Activated CD8-positive, alpha-beta memory T cell treated with anti-CD3 and anti-CD28 coated beads, Interleukin-2, amount 50 U/mL, for 4 hours (primary cell): ENCODE results near the gene KCNH1.
"Not testable (repeated sequence)": the region's sequence is repeated elsewhere in the genome, so short reads cannot be mapped to it uniquely, and the experiment has no call there.

Experiments used
- DNase-seq: peaks from one replicate; pipeline ENCODE4 v3.0.0-alpha.2; 2020

Gene KCNH1

DNA sequence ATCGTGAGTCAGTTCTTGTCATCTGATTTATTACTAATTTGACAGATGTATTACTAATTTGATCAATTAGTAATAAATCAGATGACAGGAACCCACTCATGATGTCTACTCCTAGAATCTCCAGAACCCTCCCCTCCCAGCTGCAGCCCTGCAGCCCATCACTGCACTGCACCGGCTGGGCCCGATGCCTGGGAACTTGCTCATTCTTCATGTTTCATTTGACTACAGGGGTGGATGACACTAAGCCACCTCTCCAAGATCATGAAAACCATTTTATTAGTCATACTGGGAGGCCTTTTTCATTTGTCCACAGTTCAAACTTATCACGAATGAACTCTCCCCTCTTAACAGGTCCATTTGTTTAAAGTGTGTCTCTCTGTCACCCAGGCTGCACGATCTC lies 41.0 kb downstream of the KCNH1 start:
- no peak for DNase-seq

- DNase-seq, result no peak
Measured at GRCh38 chr1:211091867-211092266, 42.1 kb downstream of the KCNH1 start.

DNA sequence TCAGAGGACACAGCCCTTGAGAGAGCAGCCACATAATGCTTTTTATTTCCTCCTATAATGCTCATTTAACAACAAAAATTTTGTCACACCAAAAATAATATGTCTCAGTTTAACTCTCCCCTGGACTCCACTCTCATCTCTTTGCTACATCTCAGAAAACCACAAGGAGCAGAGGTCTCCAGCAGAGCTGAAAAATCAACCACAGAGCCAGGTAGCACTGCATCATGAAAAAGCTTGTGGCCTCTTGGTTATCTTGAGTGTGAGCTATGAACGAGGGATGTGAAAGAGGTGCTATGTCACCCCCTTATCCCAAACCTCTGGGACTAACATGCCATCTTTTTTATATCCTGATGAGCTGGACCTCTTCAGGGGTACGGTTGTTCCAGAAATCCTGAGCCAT lies 44.4 kb downstream of the KCNH1 start:
- DNase-seq, result no peak

GRCh38 chr1:211088156-211088555 lies 45.8 kb downstream of the KCNH1 start:
- no peak for DNase-seq

DNA sequence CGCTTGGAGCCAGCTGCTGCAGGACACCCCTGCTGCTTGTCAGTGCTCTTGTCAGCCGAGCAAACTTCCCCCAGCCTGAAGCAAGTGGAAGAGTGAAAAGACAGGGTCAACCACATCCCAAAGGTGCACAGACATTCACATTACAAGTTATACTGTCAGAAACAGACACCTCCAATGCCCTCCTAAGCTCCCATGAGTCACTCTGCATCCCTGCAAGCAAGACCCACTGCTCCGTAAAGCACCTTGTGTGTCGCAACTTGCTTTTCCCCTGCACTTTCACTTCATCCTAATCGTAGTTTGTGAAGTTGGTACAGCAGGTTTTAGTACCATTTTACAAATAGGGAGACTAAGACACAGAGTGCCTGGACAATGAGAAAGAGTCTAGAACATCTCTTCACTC lies 51.1 kb downstream of the KCNH1 start:
- no peak for DNase-seq

DNA sequence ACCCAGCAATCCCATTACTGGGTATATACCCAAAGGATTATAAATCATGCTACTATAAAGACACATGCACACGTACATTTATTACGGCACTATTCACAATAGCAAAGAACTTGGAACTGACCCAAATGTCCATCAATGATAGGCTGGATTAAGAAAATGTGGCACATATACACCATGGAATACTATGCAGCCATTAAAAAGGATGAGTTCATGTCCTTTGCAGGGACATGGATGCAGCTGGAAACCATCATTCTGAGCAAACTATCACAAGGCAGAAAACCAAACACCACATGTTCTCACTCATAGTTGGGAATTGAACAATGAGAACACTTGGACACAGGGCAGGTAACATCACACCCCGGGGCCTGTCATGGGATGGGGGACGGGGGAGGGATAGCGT lies 52.5 kb downstream of the KCNH1 start:
- DNase-seq, result not testable (repeated sequence)

- no peak for DNase-seq
Measured at GRCh38 chr1:211068976-211069375, 65.0 kb downstream of the KCNH1 start.

- DNase-seq, result no peak
Measured at GRCh38 chr1:211066781-211067384, 67.1 kb downstream of the KCNH1 start.

- DNase-seq, result not testable (repeated sequence)
Measured at GRCh38 chr1:211041838-211042237, 92.1 kb downstream of the KCNH1 start.

DNA sequence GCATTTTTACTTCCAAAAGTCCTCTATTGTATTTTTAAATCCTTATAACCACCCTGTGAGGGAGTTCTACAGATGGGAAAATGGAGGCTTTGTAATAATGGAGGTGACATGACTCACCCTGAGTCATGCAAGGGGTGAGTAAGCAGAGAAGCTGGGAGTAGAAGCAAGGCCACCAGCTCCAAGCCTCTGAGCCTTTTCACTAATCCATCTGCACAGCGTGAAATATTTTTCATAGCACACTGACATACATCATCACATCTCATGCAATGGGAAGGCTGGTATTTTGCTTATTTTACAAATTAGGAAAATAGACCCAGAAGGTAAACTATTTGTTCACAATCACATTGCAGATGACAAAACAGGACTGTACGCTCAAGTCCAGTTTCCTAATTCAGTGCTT lies 96.9 kb downstream of the KCNH1 start:
- no peak for DNase-seq

DNA sequence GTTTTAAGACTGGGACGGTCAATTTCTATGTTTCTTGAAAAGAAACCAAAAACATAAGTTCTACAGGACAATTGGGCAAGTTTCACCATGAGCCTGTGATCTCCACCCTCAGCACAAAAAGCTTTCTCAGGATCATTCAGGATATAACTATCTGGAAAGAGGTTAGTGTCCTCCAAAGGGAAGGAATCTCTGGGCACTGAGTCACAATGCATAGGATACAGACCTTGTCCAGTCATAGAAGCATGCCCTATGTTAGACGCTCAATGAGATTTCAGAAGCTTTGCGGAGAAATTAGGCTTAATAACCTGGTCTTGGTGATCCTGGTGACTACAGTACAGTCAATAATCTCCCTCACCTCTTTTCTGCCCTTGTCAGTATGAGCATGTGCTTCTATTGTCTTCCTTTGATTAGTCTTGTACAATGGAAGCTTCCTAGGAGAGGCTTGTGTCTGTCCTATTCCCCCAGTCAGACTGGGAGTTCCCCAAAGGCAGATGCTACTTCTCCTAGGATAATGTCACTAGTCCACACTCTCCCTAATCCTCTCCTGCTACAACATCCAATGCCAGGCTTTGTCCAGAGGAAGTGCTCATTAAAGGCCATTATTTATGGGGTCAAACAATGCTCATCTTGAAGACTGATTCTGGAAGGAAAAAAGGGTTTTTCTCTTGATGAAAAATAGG lies 97.4 kb downstream of the KCNH1 start:
- no peak for DNase-seq

- DNase-seq, result no peak
Measured at GRCh38 chr1:211035821-211036380, 98.0 kb downstream of the KCNH1 start.

DNA sequence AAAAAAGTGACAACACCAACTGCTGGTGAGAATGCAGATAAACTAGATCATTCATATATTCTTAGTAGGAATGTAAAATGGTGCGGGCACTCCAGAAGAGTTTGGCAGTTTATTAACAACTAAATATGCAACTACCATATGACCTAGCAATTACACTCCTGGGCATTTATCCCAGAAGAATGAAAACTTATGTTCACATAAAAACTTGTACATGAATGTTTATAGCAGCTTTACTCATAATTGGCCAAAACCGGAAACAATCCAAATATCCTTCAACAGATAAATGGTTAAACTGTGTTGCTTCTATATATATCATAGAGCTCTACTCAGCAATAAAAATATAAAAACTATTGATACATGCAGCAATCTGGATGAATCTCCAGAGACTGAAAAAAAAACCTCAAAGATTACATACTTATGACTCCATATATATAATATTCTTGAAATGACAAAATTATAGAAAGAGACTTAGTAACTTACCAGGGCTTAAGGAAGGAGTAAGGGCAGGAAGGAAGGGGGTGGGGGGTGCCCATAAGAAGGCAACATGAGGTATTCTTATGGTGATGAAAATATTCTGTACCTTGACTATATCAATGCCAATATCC lies 99.9 kb downstream of the KCNH1 start:
- DNase-seq, result no peak

DNA sequence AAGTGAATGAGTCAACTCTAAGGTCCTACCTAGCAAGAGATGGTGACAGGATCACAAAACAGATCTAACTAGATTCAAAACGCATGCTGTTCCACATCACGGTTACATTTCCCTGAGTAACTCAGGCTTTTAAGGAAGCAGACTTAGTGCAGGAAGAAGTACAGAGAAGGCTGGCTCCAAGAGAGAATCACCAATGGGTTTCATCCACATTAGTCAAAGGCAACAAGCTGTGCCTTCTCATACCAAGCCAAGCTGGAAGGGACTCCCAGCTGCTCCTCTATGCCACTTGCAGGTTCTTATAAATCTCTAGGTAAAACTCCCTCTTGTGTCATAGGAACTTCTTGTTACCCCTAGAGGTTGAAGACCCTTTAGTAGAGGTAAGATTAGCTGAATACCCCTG lies 109.0 kb downstream of the KCNH1 start:
- DNase-seq, result no peak

DNA sequence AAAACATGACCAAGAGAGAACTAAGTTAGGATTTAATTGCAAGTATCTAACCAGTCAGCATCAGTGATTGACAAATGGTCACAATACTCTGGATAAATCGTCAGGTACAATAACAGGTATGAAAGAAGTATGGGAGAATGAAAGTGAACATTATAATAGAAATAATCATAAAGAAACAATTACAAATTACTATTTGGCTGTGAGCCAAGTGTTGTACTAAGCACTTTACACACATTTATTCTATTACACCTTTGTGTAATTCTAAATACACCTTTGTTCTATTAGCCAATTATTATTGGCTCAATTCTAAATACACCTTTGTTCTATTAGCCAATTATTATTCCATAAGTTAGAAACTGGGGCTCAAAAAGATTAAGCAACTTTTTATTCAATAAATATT lies 114.7 kb downstream of the KCNH1 start:
- DNase-seq, result no peak

DNA sequence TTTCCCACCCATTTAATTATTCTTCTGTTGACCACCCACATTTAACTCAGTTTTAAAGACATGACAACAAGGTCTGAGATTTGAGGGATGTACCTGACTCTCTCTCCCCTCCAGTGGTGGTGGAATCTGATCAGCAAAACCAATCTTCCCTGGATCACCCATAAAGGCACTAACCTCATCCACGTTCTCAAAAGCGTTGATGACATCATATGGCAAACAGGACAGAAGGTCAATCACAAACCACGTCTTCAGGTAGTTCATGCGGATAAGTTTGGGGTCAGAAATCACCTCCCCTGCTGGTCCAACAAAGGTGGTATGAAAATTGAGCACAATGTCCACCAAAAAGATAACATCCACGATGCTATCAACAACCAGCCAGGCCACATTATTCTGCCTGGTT lies 115.3 kb downstream of the KCNH1 start:
- no peak for DNase-seq

- no peak for DNase-seq
Measured at GRCh38 chr1:211017075-211017718, 116.8 kb downstream of the KCNH1 start.

- DNase-seq, result no peak
Measured at GRCh38 chr1:211014275-211014674, 119.7 kb downstream of the KCNH1 start.

DNA sequence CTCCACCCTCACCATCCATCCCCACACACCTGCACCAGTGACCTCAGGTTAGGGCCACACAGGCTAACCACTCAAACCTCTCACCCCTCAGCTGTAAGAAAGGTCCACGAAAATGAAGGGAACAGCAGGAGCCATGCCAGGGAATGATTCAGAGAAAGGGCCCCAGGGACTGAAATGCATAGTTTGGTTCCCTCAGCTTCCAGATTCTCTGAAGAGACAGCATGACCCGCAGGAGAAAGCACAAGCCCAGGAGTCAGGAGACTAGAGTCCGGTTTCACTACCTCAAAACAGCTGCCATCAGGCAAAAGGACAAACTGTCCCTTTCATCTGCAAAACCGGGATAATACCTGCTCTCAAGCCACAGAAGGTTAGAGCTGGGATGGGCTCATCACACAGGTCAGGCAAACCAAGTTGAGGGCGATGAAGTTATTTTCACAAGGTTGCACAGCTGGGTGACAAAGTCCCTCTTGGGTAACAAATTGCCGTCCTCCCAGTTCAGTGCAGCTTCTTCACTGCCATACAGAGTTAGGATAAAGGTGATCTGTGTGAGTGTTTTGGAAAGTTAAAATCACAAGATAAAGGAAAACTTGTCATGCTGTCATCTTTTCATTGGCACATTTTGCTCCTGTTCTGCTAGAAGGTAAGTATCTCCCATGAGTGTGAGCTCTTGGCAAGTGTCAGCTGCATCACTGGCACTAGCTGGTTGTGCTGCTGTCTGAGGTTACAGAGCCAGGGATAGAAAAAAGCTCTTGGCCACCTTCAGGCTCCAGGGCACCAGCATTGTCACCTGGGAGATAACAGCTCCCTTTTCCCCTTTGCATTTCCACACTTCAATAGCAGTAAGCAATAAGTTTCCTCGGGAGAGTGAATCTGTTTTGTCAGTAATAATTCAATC lies 120.4 kb downstream of the KCNH1 start:
- no peak for DNase-seq

DNA sequence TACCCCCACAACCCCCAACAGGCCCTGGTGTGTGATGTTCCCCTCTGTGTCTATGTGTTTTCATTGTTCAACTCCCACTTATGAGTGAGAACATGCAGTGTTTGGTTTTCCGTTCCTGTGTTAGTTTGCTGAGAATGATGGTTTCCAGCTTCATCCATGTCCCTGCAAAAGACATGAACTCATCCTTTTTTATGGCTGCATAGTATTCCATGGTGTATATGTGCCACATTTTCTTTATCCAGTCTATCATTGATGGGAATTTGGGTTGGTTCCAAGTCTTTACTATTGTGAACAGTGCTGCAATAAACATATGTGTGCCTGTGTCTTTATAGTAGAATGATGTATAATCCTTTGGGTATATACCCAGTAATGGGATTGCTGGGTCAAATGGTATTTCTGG lies 122.8 kb downstream of the KCNH1 start:
- DNase-seq, result not testable (repeated sequence)

- no peak for DNase-seq
Measured at GRCh38 chr1:211009944-211010343, 124.0 kb downstream of the KCNH1 start.

DNA sequence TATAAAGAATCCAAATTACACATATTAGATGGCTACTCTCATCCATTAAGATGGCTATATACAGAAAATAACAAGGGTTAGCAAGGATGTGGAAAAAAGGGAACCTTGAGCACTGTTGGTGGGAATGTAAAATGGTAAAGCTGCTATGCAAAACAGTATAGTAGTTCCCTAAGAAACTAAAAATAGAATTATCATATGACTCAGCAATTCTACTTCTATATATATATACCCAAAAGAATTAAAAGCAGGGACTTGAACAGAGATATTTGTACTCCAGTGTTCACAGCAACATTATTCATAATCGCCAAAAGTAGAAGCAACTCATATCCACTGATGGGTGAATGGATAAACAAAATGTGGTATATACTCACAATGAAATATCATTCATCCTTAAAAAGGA lies 126.1 kb downstream of the KCNH1 start:
- no peak for DNase-seq

- DNase-seq, result not testable (repeated sequence)
Measured at GRCh38 chr1:210995931-210996330, 138.0 kb downstream of the KCNH1 start.
